Breast epithelium (tissue), 4 donors: Measurements from ENCODE around the gene CTDNEP1. TPM values are rescaled to one million over a fixed set of nuclear protein-coding genes. Genes with fewer than 3 reads are reported as not detected.

Experiments used
- DNase-seq, 2 donors: peaks; one replicate each; pipeline ENCODE4 v3.0.0-alpha.2; 2019; ENCODE audit warnings: low spot score in 2 of 2
- H3K27ac ChIP-seq, 2 donors: fragments of 200-600 bp; sonication (generic) in 1 of 2; one replicate each; pipeline ENCODE4 v1.5.1; 2016 to 2019; ENCODE audit warnings: mild to moderate bottlenecking in 1 of 2
- H3K27me3 ChIP-seq, 2 donors: fragments of 200-600 bp; sonication (generic) in 1 of 2; one replicate each; pipeline versions ENCODE4 v1.5.1 to v1.6.0; 2017 to 2019; ENCODE audit warnings: control low read depth in 1 of 2, mild to moderate bottlenecking in 1 of 2
- H3K36me3 ChIP-seq: fragments of 200-600 bp; one replicate; pipeline ENCODE4 v1.5.1; 2019
- H3K4me1 ChIP-seq, 2 donors: fragments of 200-600 bp; sonication (generic); one replicate each; pipeline ENCODE4 v1.5.1; 2016 to 2019; ENCODE audit warnings: control low read depth in 1 of 2
- H3K4me3 ChIP-seq, 3 donors: fragments of 200-600 bp; sonication (generic); 1 replicate in 2 of 3; 2 replicates in 1 of 3; pipeline ENCODE4 v1.5.1; 2016 to 2019; ENCODE audit warnings: mild to moderate bottlenecking in 3 of 3, moderate library complexity in 2 of 3
- H3K9me3 ChIP-seq, 2 donors: fragments of 200-600 bp; sonication (generic) in 1 of 2; one replicate each; pipeline ENCODE4 v1.5.1; 2016 to 2019; ENCODE audit warnings: control low read depth in 1 of 2
- POLR2A ChIP-seq: fragments of 450-650 bp; IDR thresholded peaks from one replicate; pipeline ENCODE4 v1.6.1; 2016; ENCODE audit warnings: antibody characterized with exemption, mild to moderate bottlenecking, moderate library complexity
- POLR2AphosphoS5 ChIP-seq, 3 donors: sonication (generic); formaldehyde crosslinking; IDR thresholded peaks; one replicate each; pipeline ENCODE4 v1.6.1; 2017; ENCODE audit warnings: antibody characterized with exemption in 3 of 3
- intact Hi-C: fragments of 100-400 bp; cut with DNase I; formaldehyde crosslinking; loops from one replicate; pipeline ENCODE4 v1.15.1; 2023; ENCODE audit warnings: low total_unique reads
- total RNA-seq, 3 donors: library from RNA; depleted of rRNA; stranded (reverse); fragments of >200 nt; gene quantifications; one replicate each; pipeline ENCODE4 v1.1.0, GENCODE V29; 2016
- TF ChIP-seq, protein P1 (sequence below), 3 donors: fragments of 450-650 bp; IDR thresholded peaks; one replicate each; pipeline ENCODE4 v1.5.1; 2016 to 2017; ENCODE audit warnings: antibody characterized with exemption in 3 of 3, mild to moderate bottlenecking in 3 of 3, moderate library complexity in 3 of 3

CTDNEP1 gene
- total RNA-seq, 3 donors from 2014 or later = 35.7 to 67.5 (median 60.5) TPM

DNA sequence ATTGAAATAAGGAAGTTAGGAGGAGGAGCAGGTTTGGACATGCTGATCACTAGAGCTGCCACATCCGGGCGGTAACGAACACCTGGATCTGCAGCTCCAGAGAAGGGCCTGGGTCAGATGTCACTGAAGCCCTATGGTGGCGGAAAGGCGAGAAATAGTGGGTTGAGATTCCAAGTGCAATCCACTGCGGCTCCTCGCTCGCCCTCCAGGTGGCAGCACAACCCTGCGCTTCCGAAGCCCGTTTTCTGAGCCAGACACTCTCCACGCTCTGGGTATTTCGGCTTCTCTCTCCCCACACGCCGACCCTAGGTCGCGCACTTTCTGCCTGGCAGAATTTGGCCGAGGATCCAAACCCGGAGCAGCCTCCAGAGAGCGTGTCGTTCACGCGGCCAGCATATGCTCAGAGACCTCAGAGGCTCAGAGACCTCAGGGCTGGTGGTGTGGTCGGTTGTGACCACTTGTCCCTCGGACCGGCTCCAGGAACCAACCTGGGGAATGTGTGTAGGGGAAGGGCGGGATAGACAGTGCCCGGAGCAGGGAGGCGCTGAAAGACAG lies 29.1 kb upstream of the CTDNEP1 start:
- intact Hi-C loops = loop anchor here (2.0 kb wide), 2 partner anchors 14 to 78 kb away; partner anchors contain the start of gene YBX2
- H3K27me3 ChIP-seq = no peaks in the 10 kb centered on the region
- H3K27ac ChIP-seq = peak overlapping the region; percentile 80 to 88
- H3K4me1 ChIP-seq = peaks cover 5 to 11% of the 10 kb centered on the region in 2 donors
- no peaks in the 10 kb centered on the region for H3K36me3 ChIP-seq
- peak; percentile 73 to 82 for DNase-seq
- H3K4me3 ChIP-seq = peak overlapping the region; percentile 42 to 67 (median 52)
- H3K9me3 ChIP-seq = no peaks in the 10 kb centered on the region
- peak in 2 of 3 donors; percentile 14 to 42 for TF ChIP-seq POLR2AphosphoS5 (IDR thresholded peaks at IDR 0.05)
- TF ChIP-seq POLR2A = no peak
- TF ChIP-seq, protein P1, sequence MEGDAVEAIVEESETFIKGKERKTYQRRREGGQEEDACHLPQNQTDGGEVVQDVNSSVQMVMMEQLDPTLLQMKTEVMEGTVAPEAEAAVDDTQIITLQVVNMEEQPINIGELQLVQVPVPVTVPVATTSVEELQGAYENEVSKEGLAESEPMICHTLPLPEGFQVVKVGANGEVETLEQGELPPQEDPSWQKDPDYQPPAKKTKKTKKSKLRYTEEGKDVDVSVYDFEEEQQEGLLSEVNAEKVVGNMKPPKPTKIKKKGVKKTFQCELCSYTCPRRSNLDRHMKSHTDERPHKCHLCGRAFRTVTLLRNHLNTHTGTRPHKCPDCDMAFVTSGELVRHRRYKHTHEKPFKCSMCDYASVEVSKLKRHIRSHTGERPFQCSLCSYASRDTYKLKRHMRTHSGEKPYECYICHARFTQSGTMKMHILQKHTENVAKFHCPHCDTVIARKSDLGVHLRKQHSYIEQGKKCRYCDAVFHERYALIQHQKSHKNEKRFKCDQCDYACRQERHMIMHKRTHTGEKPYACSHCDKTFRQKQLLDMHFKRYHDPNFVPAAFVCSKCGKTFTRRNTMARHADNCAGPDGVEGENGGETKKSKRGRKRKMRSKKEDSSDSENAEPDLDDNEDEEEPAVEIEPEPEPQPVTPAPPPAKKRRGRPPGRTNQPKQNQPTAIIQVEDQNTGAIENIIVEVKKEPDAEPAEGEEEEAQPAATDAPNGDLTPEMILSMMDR (IDR thresholded peaks at IDR 0.05) = peak; percentile 94 to 97 (median 97)

DNA sequence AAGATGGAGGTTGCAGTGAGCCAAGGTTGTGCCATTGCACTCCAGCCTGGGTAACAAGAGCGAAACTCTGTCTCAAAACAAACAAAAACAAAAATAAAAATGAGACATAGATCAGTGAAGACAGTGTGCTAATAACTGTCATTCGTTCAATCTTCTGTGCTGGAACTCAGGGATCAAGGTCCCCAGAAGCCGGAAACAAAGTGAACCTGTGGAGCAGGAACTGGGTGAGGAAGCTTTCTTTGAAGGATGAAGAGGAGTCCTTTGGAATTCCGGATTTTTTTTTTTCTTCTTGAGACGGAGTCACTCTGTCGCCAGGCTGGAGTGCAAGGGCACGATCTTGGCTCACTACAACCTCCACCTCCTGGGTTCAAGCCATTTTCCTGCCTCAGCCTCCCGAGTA lies 27.9 kb upstream of the CTDNEP1 start:
- TF ChIP-seq POLR2A = no peak
- H3K36me3 ChIP-seq = no peaks in the 10 kb centered on the region
- intact Hi-C loops = no loop called here
- no peak overlapping the region for H3K4me3 ChIP-seq
- H3K27ac ChIP-seq = no peak overlapping the region
- no peaks in the 10 kb centered on the region for H3K27me3 ChIP-seq
- H3K4me1 ChIP-seq = peaks cover 5 to 11% of the 10 kb centered on the region in 2 donors
- no peak for DNase-seq
- H3K9me3 ChIP-seq = no peaks in the 10 kb centered on the region

DNA sequence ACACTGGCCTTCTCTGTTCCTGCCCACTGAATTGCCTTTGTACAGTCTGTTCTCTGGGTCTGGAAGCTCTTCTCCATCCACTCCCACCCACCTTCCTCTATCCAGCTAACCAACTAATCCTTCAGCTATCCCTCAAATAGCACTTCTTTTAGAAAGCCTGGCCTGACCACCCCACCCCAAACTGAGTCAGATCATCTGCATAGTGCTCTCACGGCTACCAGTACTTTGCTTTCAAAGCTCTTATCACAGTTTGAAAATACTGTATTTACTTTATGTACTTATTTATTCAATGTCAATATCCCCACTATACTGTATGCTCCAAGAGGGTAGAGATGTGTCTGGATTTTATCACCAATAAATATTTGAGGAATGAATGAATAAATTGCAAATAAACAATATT lies 15.2 kb upstream of the CTDNEP1 start:
- peaks cover 3 to 12% of the 10 kb centered on the region in 2 donors for H3K27me3 ChIP-seq
- H3K9me3 ChIP-seq = no peaks in the 10 kb centered on the region
- TF ChIP-seq POLR2A (no peak), POLR2AphosphoS5 (IDR thresholded peaks at IDR 0.05) (no peak)
- TF ChIP-seq, protein P1 (IDR thresholded peaks at IDR 0.05) = no peak
- DNase-seq = no peak
- no peaks in the 10 kb centered on the region for H3K4me1 ChIP-seq
- no peaks in the 10 kb centered on the region for H3K36me3 ChIP-seq
- H3K27ac ChIP-seq = no peak overlapping the region
- intact Hi-C loops = no loop called here
- no peak overlapping the region for H3K4me3 ChIP-seq

DNA sequence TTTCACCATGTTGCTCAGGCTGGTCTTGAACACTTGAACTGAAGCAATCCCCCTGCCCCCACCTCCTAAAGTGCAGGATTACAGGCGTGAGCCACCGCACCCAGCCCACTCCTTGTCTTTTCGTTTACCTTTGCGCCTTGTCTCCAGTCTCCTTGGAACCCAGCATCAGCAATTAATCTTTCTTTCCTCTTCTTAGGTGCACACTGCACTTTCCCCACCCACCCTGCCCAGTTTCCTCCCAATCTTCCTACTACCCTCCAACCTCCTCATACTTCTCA lies 12.2 kb upstream of the CTDNEP1 start:
- peaks cover 0 to 6% of the 10 kb centered on the region in 2 donors for H3K4me1 ChIP-seq
- H3K9me3 ChIP-seq = no peaks in the 10 kb centered on the region
- intact Hi-C loops = loop anchor here (2.0 kb wide), 1 partner anchor 43 kb away; the partner anchor contains the start of gene EIF5A
- H3K36me3 ChIP-seq = no peaks in the 10 kb centered on the region
- TF ChIP-seq, protein P1 (IDR thresholded peaks at IDR 0.05) = no peak
- TF ChIP-seq POLR2AphosphoS5 (IDR thresholded peaks at IDR 0.05) = no peak
- TF ChIP-seq POLR2A = no peak
- peak overlapping the region; percentile 93 to 96 for H3K27ac ChIP-seq
- peak overlapping the region in 2 of 3 donors; percentile 69 to 80 for H3K4me3 ChIP-seq
- H3K27me3 ChIP-seq = peaks cover 5 to 12% of the 10 kb centered on the region in 2 donors
- DNase-seq = no peak

DNA sequence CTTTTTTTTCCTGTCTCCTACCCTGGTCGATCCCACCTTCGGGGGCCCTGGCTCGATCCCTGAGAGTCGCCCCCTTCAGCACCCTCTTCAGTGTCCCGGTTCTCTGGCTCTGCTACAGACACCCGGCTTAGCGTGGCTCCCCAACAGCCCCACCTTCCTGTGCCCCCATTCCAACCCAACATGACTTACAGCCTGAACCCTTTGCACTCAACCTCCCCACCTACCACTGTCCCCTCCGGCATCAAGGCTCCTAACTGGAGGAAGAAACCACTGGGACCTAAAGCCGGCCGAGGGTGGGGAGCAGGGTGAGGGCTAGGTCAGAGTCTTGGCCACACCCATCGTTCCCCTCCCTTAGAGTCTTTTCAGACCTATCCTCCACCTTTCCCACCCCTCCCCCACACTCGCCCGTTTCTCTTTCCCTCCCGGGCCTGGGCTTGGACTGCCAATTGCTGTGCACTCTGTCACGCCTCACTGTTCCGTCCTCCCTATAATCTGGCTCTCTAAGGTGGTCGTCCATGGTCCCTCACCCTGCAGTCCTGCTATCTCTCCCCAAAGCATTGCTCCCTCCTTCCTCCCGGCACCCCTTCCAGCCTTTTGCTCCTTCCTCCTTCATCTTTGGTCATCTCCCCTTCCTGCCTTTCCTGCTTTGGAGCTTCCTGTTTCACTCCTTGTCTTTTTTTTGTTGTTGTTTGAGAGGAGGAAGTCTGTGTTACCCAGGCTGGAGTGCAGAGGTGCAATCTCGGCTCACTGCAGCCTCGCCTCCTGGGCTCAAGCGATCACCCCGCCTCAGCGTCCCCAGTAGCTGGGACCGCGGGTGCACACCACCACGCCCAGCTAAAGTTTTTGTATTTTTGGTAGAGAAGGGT lies 11.6 kb upstream of the CTDNEP1 start:
- TF ChIP-seq, protein P1 (IDR thresholded peaks at IDR 0.05) = no peak
- TF ChIP-seq POLR2A (no peak), POLR2AphosphoS5 (IDR thresholded peaks at IDR 0.05) (no peak)
- H3K27ac ChIP-seq = peak overlapping the region; percentile 93 to 96

More for the DNA sequence above, 11.6 kb upstream of the CTDNEP1 start:
- H3K4me1 ChIP-seq = peaks cover 0 to 6% of the 10 kb centered on the region in 2 donors
- DNase-seq = peak; percentile 70 to 80
- H3K27me3 ChIP-seq = peaks cover 5 to 12% of the 10 kb centered on the region in 2 donors
- no peaks in the 10 kb centered on the region for H3K36me3 ChIP-seq
- intact Hi-C loops = loop anchor here (2.0 kb wide), 1 partner anchor 44 kb away; the partner anchor contains the start of gene EIF5A
- H3K9me3 ChIP-seq = no peaks in the 10 kb centered on the region
- H3K4me3 ChIP-seq = peak overlapping the region; percentile 27 to 80 (median 69)
